Transverse colon (tissue), 4 donors: ENCODE measurements around the gene IFIT3. TPM values are rescaled to one million over a fixed set of nuclear protein-coding genes. Genes with fewer than 3 reads are reported as not detected.
"Not testable (repeated sequence)": the region's sequence is repeated elsewhere in the genome, so short reads cannot be mapped to it uniquely, and the experiment has no call there.

Experiments
- DNase-seq: peaks from one replicate; pipeline ENCODE4 v3.0.0-alpha.2; 2019
- H3K27ac ChIP-seq, 4 donors: fragments of 200-600 bp; sonication (generic); 2 replicates each; pipeline ENCODE4 v1.5.1; 2016 to 2018; ENCODE audit warnings: inconsistent platforms in 4 of 4
- H3K27me3 ChIP-seq: fragments of 200-600 bp; sonication (generic); 2 replicates; pipeline ENCODE4 v1.5.1; 2017; ENCODE audit warnings: inconsistent platforms
- H3K36me3 ChIP-seq, 4 donors: fragments of 200-600 bp; sonication (generic); 2 replicates each; pipeline ENCODE4 v1.5.1; 2017 to 2019; ENCODE audit warnings: inconsistent platforms in 4 of 4
- H3K4me1 ChIP-seq, 4 donors: fragments of 200-600 bp; sonication (generic); 2 replicates each; pipeline ENCODE4 v1.5.1; 2017 to 2020; ENCODE audit warnings: inconsistent platforms in 4 of 4
- H3K4me3 ChIP-seq, 4 donors: fragments of 200-600 bp; sonication (generic); 1 replicate in 1 of 4; 2 replicates in 3 of 4; pipeline versions ENCODE4 v1.5.1 to v1.6.1; 2017 to 2019; ENCODE audit warnings: inconsistent platforms in 4 of 4
- H3K9me3 ChIP-seq, 2 donors: fragments of 200-600 bp; sonication (generic); 2 replicates each; pipeline ENCODE4 v1.5.1; 2017 to 2019; ENCODE audit warnings: inconsistent platforms in 2 of 2
- CTCF ChIP-seq, 5 experiments: fragments of 200-600 bp in 3 of 5; fragments of 450-650 bp in 2 of 5; sonication (generic) in 3 of 5; IDR thresholded peaks; 1 replicate in 2 of 5; 2 replicates in 3 of 5; pipeline ENCODE4 v1.5.1; 2016 to 2017; ENCODE audit warnings: antibody characterized with exemption in 5 of 5, inconsistent platforms in 3 of 5, mild to moderate bottlenecking in 2 of 5, moderate library complexity in 1 of 5
- EP300 ChIP-seq: sonication (generic); formaldehyde crosslinking; IDR thresholded peaks from one replicate; pipeline ENCODE4 v1.6.1; 2017; ENCODE audit warnings: antibody characterized with exemption, low read depth
- POLR2A ChIP-seq: fragments of 450-650 bp; IDR thresholded peaks from one replicate; pipeline ENCODE4 v1.6.1; 2016; ENCODE audit warnings: antibody characterized with exemption, mild to moderate bottlenecking, moderate library complexity
- POLR2AphosphoS5 ChIP-seq, 3 donors: sonication (generic); formaldehyde crosslinking; IDR thresholded peaks; one replicate each; pipeline ENCODE4 v1.6.1; 2016; ENCODE audit warnings: antibody characterized with exemption in 3 of 3
- WGBS, 2 donors: methylation state at CpG; one replicate each; pipeline ENCODE4 v1.1.5; 2018; ENCODE audit warnings: low coverage in 1 of 2; 5-methylcytosine and 5-hydroxymethylcytosine counted together
- in situ Hi-C, 4 donors: fragments of 200-750 bp; cut with MboI; loops; one replicate each; pipeline versions ENCODE4 v1.15.0 to v1.15.1; 2017; ENCODE audit warnings: low sequenced_read_pairs in 3 of 4, low pct_ligation_motif_present in 1 of 4, low pct_unique_long_range_greater_than_20kb in 1 of 4
- intact Hi-C: fragments of 100-400 bp; cut with DNase I; formaldehyde crosslinking; loops from one replicate; pipeline ENCODE4 v1.15.1; 2023; ENCODE audit warnings: low total_unique reads
- total RNA-seq, 4 donors: library from RNA; depleted of rRNA; stranded (reverse); fragments of >200 nt; gene quantifications; one replicate each; pipeline ENCODE4 v1.1.0, GENCODE V29; 2016

The IFIT3 gene
- total RNA-seq, 4 donors from 2014 or later = 0.20 to 7.8 (median 5.1) TPM; not detected in 1

GRCh38 chr10:89280508-89280907, 47.3 kb upstream of the IFIT3 start:
- H3K4me1 ChIP-seq = peaks cover 13 to 35% (median 21%) of the 10 kb centered on the region in 4 donors
- no peak overlapping the region for H3K4me3 ChIP-seq
- DNase-seq = no peak
- TF ChIP-seq POLR2A = no peak
- TF ChIP-seq CTCF (IDR thresholded peaks at IDR 0.05) = no peak
- no peak for TF ChIP-seq POLR2AphosphoS5 (IDR thresholded peaks at IDR 0.05)
- TF ChIP-seq EP300 = no peak
- 82 to 89% methylated on average over 3 of the region's 3 CpGs for WGBS, 2 donors
- in situ Hi-C loops (no loop called here), intact Hi-C loops (no loop called here)
- H3K27ac ChIP-seq = no peak overlapping the region
- no peaks in the 10 kb centered on the region for H3K27me3 ChIP-seq
- no peaks in the 10 kb centered on the region for H3K9me3 ChIP-seq
- H3K36me3 ChIP-seq = no peaks in the 10 kb centered on the region

GRCh38 chr10:89281606-89282395, 46.0 kb upstream of the IFIT3 start:
- DNase-seq = no peak
- no peaks in the 10 kb centered on the region for H3K27me3 ChIP-seq
- no peak overlapping the region for H3K4me3 ChIP-seq
- peaks cover 13 to 35% (median 21%) of the 10 kb centered on the region in 4 donors for H3K4me1 ChIP-seq
- H3K36me3 ChIP-seq = no peaks in the 10 kb centered on the region
- intact Hi-C loops = no loop called here
- H3K27ac ChIP-seq = no peak overlapping the region
- TF ChIP-seq EP300 (no peak), CTCF (IDR thresholded peaks at IDR 0.05) (no peak), POLR2A (no peak), POLR2AphosphoS5 (IDR thresholded peaks at IDR 0.05) (no peak)
- 74 to 80% methylated on average over 4 of the region's 4 CpGs for WGBS, 2 donors
- in situ Hi-C loops = no loop called here
- no peaks in the 10 kb centered on the region for H3K9me3 ChIP-seq

GRCh38 chr10:89283025-89283935, 44.5 kb upstream of the IFIT3 start:
- H3K27me3 ChIP-seq = no peaks in the 10 kb centered on the region
- in situ Hi-C loops = no loop called here
- no peaks in the 10 kb centered on the region for H3K9me3 ChIP-seq
- DNase-seq = no peak
- no peak overlapping the region for H3K4me3 ChIP-seq
- TF ChIP-seq POLR2A (no peak), CTCF (IDR thresholded peaks at IDR 0.05) (peak in 1 of 5 experiments; percentile 19), EP300 (no peak), POLR2AphosphoS5 (IDR thresholded peaks at IDR 0.05) (no peak)
- H3K36me3 ChIP-seq = no peaks in the 10 kb centered on the region
- peaks cover 11 to 25% (median 14%) of the 10 kb centered on the region in 4 donors for H3K4me1 ChIP-seq
- WGBS, 2 donors = 50 to 56% methylated on average over 4 to 6 of the region's 6 CpGs
- H3K27ac ChIP-seq = peak overlapping the region; percentile 67 to 87 (median 78)
- intact Hi-C loops = no loop called here

GRCh38 chr10:89283936-89284475, 43.8 kb upstream of the IFIT3 start:
- in situ Hi-C loops (no loop called here), intact Hi-C loops (no loop called here)
- TF ChIP-seq CTCF (IDR thresholded peaks at IDR 0.05) (no peak), POLR2A (no peak), EP300 (no peak), POLR2AphosphoS5 (IDR thresholded peaks at IDR 0.05) (peak in 2 of 3 donors; percentile 37 to 39)
- no peak overlapping the region for H3K4me3 ChIP-seq
- peak overlapping the region; percentile 67 to 87 (median 78) for H3K27ac ChIP-seq
- no peaks in the 10 kb centered on the region for H3K9me3 ChIP-seq
- no peaks in the 10 kb centered on the region for H3K27me3 ChIP-seq
- H3K36me3 ChIP-seq = no peaks in the 10 kb centered on the region
- DNase-seq = peak; percentile 28
- H3K4me1 ChIP-seq = peaks cover 10 to 19% (median 13%) of the 10 kb centered on the region in 4 donors
- 29 to 30% methylated on average over 2 to 4 of the region's 4 CpGs for WGBS, 2 donors

GRCh38 chr10:89284711-89285110, 43.1 kb upstream of the IFIT3 start:
- H3K36me3 ChIP-seq, DNase-seq, intact Hi-C loops, H3K27me3 ChIP-seq, in situ Hi-C loops, H3K9me3 ChIP-seq, H3K4me3 ChIP-seq: not testable (repeated sequence)
- WGBS, 2 donors = 86 to 90% methylated on average over 4 to 6 of the region's 6 CpGs
- Histone ChIP-seq H3K4me1 (peaks cover 10 to 15% (median 11%) of the 10 kb centered on the region in 4 donors), H3K27ac (peak overlapping the region; percentile 67 to 87 (median 78))

GRCh38 chr10:89285303-89285702, 42.5 kb upstream of the IFIT3 start:
- DNase-seq, H3K4me3 ChIP-seq, H3K36me3 ChIP-seq, H3K27me3 ChIP-seq, in situ Hi-C loops, H3K9me3 ChIP-seq, intact Hi-C loops: not testable (repeated sequence)
- H3K4me1 ChIP-seq = peaks cover 10 to 15% (median 11%) of the 10 kb centered on the region in 4 donors
- 70 to 84% methylated on average over 4 of the region's 4 CpGs for WGBS, 2 donors
- peak overlapping the region in 3 of 4 donors; percentile 78 to 87 (median 79) for H3K27ac ChIP-seq
